Heart right ventricle (tissue), 16 donors: ENCODE measurements around the gene ADH7. TPM values are rescaled to one million over a fixed set of nuclear protein-coding genes. Genes with fewer than 3 reads are reported as not detected.

ENCODE experiments used
- ATAC-seq, 8 donors: fragments of 200-7000 bp; cut with Tn5 transposase; one replicate each; pipeline ENCODE4 v1.9.1; 2020; ENCODE audit warnings: mild to moderate bottlenecking in 8 of 8, moderate library complexity in 8 of 8, moderate number of reproducible peaks in 1 of 8
- DNase-seq, 2 donors: peaks; one replicate each; pipeline ENCODE4 v3.0.0-alpha.2; 2020
- H3K27ac ChIP-seq, 10 donors: fragments of 200-600 bp; sonication (generic) in 2 of 10; one replicate each; pipeline versions ENCODE4 v1.5.0 to v1.8.0; 2020 to 2022; ENCODE audit warnings: mild to moderate bottlenecking in 3 of 10
- H3K27me3 ChIP-seq, 7 donors: fragments of 200-600 bp; one replicate each; pipeline ENCODE4 v1.8.0; 2021 to 2022; ENCODE audit warnings: mild to moderate bottlenecking in 2 of 7
- H3K36me3 ChIP-seq, 9 donors: fragments of 200-600 bp; sonication (generic) in 1 of 9; one replicate each; pipeline versions ENCODE4 v1.5.0 to v1.8.0; 2020 to 2022; ENCODE audit warnings: mild to moderate bottlenecking in 2 of 9
- H3K4me1 ChIP-seq, 9 donors: fragments of 200-600 bp; sonication (generic) in 1 of 9; one replicate each; pipeline versions ENCODE4 v1.5.0 to v1.8.0; 2020 to 2022; ENCODE audit warnings: mild to moderate bottlenecking in 4 of 9
- H3K4me3 ChIP-seq, 10 donors: fragments of 200-600 bp; sonication (generic) in 2 of 10; one replicate each; pipeline versions ENCODE4 v1.5.0 to v1.8.0; 2020 to 2022; ENCODE audit warnings: mild to moderate bottlenecking in 7 of 10, moderate library complexity in 2 of 10
- H3K9me3 ChIP-seq, 11 donors: fragments of 200-600 bp in 10 of 11; sonication (generic) in 2 of 11; one replicate each; pipeline versions ENCODE4 v1.5.0 to v1.8.0; 2013 to 2022; ENCODE audit warnings: mild to moderate bottlenecking in 2 of 11, control low read depth in 1 of 11, moderate library complexity in 1 of 11
- WGBS, 2 donors: extraction: QIAGEN DNeasy Blood & Tissue Kit; methylation state at CpG; one replicate each; pipeline ENCODE4 v1.1.7; 2013; ENCODE audit warnings: inconsistent platforms in 1 of 2; 5-methylcytosine and 5-hydroxymethylcytosine counted together
- intact Hi-C, 10 donors: fragments of 100-400 bp; cut with DNase I; formaldehyde crosslinking; loops; one replicate each; pipeline versions ENCODE4 v1.11.1 to v1.14.2; 2022
- polyA plus RNA-seq, 2 donors: library from polyadenylated mRNA; stranded (reverse); fragments of 200-250 nt; gene quantifications; one replicate each; pipeline ENCODE4 v1.2.3, GENCODE V29; 2013
- total RNA-seq, 10 donors: library from RNA; stranded (reverse); fragmentation: NEBNext Ultra II Directional in 3 of 10; extraction: Animal tissue kit (Norgen Biotek cat#: 25700) in 3 of 10; gene quantifications; one replicate each; pipeline versions ENCODE4 v1.2.1 to v1.2.4, GENCODE V29; 2021 to 2023
- TF ChIP-seq, protein P1 (sequence below), 9 donors: fragments of 200-600 bp; sonication (generic) in 2 of 9; IDR thresholded peaks; one replicate each; pipeline versions ENCODE4 v1.5.0 to v1.8.0; 2021 to 2022; ENCODE audit warnings: antibody characterized with exemption in 9 of 9, mild to moderate bottlenecking in 5 of 9, moderate library complexity in 1 of 9
- donor health status: Arrhythmogenic right ventricular cardiomyopathy.
- donor health status: ischemic (EF 13 %, LVEDD 7.1; RV severe dilation, severe dysfunction).
- donor health status: healthy with polysubstance abuse.
- donor health status: DM: no; HTN: yes; CAD: no.
- donor health status: DM: no; HTN: no; CAD: no.
- donor health status: ischemic (EF 25% LVEDD 6.9; RV normal size, moderate dysfunction).
- donor health status: ischemic (EF 25% LVEDD 5.7; RV mildly dilated, moderate dysfunction).
- donor health status: healthy.
- donor health status: DM: yes; HTN: yes; CAD: no.
- donor health status: Ischemic cardiomyopathy.
- donor health status: ischemic (EF 35%, LVEDD 5.7; RV mildly dilated, moderate dysfunction).
- donor health status: nonischemic (EF 11% LVEDD 7.7; RV severe dilation, severe dysfunction).
- donor health status: DM: yes; HTN: yes; CAD: no.
- donor health status: PGD.
- donor health status: ischemic (EF 29% LVEDD 5.4; RV normal size, mild dysfunction).
- donor health status: nonischemic (EF 23%, LVEDD 6.1; RV moderate dilation, normal function).

Gene ADH7
- total and polyA plus RNA-seq, 12 donors, result 0.04 TPM; not detected in 11

DNA sequence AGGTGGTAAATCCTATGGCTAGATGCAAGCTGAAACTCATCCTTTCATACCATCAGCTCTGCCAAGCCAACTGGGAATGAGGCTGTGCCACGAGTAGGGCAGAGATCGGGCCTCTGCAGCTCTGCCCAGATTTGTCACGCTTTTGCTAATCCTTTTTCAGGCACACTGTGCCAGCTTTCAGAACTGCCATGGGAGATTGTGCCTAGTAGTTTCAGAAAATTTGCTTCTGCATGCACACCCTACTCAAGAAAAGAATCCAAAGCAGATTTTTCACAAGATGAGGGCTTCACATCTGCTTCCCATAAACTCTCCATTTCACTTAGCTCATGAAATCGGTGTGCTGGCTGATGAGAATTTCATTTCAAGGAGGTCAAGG lies 3.3 kb upstream of the ADH7 start:
- DNase-seq, result no peak
- no peak overlapping the region for H3K27ac ChIP-seq
- TF ChIP-seq, protein P1, sequence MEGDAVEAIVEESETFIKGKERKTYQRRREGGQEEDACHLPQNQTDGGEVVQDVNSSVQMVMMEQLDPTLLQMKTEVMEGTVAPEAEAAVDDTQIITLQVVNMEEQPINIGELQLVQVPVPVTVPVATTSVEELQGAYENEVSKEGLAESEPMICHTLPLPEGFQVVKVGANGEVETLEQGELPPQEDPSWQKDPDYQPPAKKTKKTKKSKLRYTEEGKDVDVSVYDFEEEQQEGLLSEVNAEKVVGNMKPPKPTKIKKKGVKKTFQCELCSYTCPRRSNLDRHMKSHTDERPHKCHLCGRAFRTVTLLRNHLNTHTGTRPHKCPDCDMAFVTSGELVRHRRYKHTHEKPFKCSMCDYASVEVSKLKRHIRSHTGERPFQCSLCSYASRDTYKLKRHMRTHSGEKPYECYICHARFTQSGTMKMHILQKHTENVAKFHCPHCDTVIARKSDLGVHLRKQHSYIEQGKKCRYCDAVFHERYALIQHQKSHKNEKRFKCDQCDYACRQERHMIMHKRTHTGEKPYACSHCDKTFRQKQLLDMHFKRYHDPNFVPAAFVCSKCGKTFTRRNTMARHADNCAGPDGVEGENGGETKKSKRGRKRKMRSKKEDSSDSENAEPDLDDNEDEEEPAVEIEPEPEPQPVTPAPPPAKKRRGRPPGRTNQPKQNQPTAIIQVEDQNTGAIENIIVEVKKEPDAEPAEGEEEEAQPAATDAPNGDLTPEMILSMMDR (IDR thresholded peaks at IDR 0.05), result no peak
- H3K4me3 ChIP-seq, result no peak overlapping the region
- intact Hi-C loops, result no loop called here
- no peaks in the 10 kb centered on the region for H3K9me3 ChIP-seq
- no peaks in the 10 kb centered on the region for H3K36me3 ChIP-seq
- H3K4me1 ChIP-seq, result no peaks in the 10 kb centered on the region
- no peaks in the 10 kb centered on the region for H3K27me3 ChIP-seq
- 83% methylated on average over 4 of the region's 4 CpGs for WGBS, 2 donors
- no peak for ATAC-seq

DNA sequence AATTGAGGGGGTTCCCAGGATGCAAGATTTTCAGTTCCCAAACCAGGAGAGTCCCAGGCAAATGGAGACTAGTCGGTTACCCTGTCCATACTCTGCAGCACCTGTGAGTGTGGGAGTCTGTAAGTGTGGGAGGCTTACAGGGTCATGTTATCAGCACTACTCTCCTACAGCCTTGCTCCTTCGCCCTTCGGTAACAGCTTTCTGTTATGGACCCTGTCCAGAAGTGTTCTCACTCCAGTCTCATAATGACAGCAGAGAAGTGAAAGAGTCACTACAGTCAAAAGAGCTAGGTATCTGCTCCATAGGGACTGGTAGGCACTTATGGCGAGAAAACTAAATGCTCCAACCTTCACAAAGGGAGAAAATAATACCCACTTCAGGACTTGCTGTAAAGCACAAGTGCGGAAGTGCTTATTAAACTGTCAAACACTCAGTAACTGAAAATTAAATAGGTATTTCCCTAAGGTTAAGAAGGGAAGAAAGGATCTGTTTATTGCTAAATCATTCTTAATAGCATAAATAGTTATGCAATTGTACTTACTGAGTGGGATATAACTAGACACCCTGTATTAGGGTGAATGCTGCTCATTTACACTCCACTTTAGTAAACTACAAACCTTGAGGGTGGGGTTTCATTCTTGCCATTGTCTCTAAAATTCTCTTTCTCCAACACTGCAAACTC lies 2.7 kb upstream of the ADH7 start:
- TF ChIP-seq, protein P1 (IDR thresholded peaks at IDR 0.05), result no peak
- no peak for ATAC-seq
- 61 to 62% methylated on average over 5 of the region's 5 CpGs for WGBS, 2 donors
- Histone ChIP-seq H3K9me3 (no peaks in the 10 kb centered on the region), H3K4me1 (no peaks in the 10 kb centered on the region), H3K4me3 (no peak overlapping the region), H3K27ac (no peak overlapping the region), H3K27me3 (no peaks in the 10 kb centered on the region), H3K36me3 (no peaks in the 10 kb centered on the region)
- no peak for DNase-seq
- intact Hi-C loops, result no loop called here

DNA sequence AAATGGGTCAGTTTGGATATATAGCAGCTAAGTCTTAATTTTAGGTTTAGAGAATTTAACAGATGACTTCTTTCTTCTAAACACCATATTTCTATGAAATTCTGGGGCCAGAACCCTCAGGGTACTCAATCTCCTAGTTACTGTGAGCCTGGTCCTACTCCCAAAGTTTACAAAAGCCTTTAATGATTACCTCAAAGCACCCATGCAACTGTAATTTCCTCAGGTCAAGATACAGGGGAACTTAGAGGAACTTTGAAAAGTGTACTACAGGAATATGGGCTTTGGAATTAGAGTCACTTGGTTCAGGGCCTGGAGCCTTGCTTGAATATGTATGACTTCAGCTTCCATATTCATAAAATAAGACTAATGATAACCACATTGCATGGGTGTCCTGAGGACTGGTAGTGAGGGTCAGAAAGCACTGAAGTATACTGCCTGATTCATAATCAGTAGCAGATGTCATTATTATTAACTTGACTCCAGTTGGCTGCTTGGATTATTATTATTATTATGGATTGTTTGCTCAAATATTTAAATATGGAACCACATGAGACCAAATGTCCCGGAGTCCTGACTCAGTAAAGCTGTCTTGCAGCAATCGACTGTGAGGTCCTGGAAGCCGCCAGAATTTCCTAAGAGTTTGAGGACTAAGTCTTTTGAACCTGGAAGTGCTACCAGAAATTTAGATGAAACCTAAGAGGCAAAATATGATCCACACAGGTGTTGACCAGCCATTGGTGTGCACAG lies 2.0 kb upstream of the ADH7 start:
- no peak overlapping the region for H3K27ac ChIP-seq
- TF ChIP-seq, protein P1 (IDR thresholded peaks at IDR 0.05), result no peak
- H3K4me1 ChIP-seq, result no peaks in the 10 kb centered on the region
- no peak overlapping the region for H3K4me3 ChIP-seq
- no peaks in the 10 kb centered on the region for H3K27me3 ChIP-seq
- H3K9me3 ChIP-seq, result no peaks in the 10 kb centered on the region
- 90 to 93% methylated on average over 3 of the region's 3 CpGs for WGBS, 2 donors
- intact Hi-C loops, result no loop called here
- no peaks in the 10 kb centered on the region for H3K36me3 ChIP-seq
- DNase-seq (no peak), ATAC-seq (no peak)

DNA sequence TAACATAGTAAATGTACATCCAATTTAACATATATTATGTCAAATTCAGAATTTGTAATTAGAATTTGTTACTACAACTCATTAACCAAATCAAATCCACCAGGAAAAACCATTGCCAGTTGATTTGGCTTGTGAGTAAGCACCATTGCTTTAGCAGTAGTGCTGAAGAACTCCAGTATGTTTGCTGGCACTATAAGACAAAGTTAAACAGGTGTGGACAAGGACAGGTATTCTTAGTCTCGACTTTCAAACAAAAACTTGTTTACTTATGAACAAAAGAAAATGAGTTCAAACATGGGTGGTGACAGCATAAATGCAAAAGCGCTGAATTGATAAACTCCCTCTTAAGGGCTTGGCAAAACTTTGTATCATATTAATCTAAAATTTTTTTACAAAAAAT lies 1.3 kb upstream of the ADH7 start:
- no peaks in the 10 kb centered on the region for H3K4me1 ChIP-seq
- WGBS, 2 donors, result 68 to 74% methylated on average over 2 of the region's 2 CpGs
- TF ChIP-seq, protein P1 (IDR thresholded peaks at IDR 0.05), result no peak
- intact Hi-C loops, result no loop called here
- H3K36me3 ChIP-seq, result no peaks in the 10 kb centered on the region
- H3K4me3 ChIP-seq, result no peak overlapping the region
- ATAC-seq, result no peak
- no peak for DNase-seq
- H3K9me3 ChIP-seq, result no peaks in the 10 kb centered on the region
- no peaks in the 10 kb centered on the region for H3K27me3 ChIP-seq
- no peak overlapping the region for H3K27ac ChIP-seq
